ENCODE measurements around the gene CNTN4. TPM values are rescaled to one million over a fixed set of nuclear protein-coding genes. Genes with fewer than 3 reads are reported as not detected.

Gene CNTN4
- total and polyA plus RNA-seq, 8 donors = 2.5 to 10.8 (median 5.1) TPM

DNA sequence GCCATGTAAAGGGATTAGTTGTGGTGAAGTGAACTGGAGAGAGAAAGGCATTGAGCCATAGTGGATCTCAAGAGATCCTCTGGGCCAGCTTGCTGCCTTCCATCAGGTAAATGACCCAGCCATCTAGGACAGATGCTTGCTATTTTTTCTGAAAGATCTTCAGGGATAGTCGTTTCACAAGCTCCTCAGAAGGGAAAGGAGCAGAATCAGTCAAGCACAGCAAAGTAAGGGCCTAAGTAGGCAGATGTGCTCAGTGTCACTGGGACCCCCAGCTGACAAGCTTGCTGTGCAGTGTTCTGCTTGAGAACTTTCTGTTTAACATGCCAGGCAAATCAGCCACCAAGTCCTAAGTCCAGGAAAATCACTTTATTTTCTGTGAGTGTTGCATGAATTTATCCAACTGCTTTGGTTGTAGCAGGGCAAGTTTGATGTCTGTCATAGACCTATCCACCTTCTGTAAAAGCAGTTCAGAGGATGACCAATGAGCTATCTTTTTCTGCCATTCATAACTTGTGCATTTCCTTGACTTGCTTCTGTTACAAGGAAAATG is 691.7 kb downstream of the CNTN4 start:
- Histone ChIP-seq H3K4me1 (no peaks in the 10 kb centered on the region), H3K27me3 (no peaks in the 10 kb centered on the region), H3K27ac (no peak overlapping the region), H3K4me3 (no peak overlapping the region), H3K9me3 (no peaks in the 10 kb centered on the region), H3K36me3 (no peaks in the 10 kb centered on the region)
- ATAC-seq = no peak
- intact Hi-C loops (cut with DNase I) = no loop called here
- FAIRE-seq = no peak
- no peak for DNase-seq
- WGBS, 2 donors = 13 to 55% methylated on average over 1 of the region's 1 CpG
- TF ChIP-seq, protein P1, sequence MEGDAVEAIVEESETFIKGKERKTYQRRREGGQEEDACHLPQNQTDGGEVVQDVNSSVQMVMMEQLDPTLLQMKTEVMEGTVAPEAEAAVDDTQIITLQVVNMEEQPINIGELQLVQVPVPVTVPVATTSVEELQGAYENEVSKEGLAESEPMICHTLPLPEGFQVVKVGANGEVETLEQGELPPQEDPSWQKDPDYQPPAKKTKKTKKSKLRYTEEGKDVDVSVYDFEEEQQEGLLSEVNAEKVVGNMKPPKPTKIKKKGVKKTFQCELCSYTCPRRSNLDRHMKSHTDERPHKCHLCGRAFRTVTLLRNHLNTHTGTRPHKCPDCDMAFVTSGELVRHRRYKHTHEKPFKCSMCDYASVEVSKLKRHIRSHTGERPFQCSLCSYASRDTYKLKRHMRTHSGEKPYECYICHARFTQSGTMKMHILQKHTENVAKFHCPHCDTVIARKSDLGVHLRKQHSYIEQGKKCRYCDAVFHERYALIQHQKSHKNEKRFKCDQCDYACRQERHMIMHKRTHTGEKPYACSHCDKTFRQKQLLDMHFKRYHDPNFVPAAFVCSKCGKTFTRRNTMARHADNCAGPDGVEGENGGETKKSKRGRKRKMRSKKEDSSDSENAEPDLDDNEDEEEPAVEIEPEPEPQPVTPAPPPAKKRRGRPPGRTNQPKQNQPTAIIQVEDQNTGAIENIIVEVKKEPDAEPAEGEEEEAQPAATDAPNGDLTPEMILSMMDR (IDR thresholded peaks at IDR 0.05) = no peak

GRCh38 chr3:2792432-2792831 is 693.8 kb downstream of the CNTN4 start:
- ATAC-seq = no peak
- FAIRE-seq = no peak
- TF ChIP-seq, protein P1 (IDR thresholded peaks at IDR 0.05) = no peak
- H3K9me3 ChIP-seq = no peaks in the 10 kb centered on the region
- intact Hi-C loops (cut with DNase I) = no loop called here
- WGBS, 2 donors = 58 to 66% methylated on average over 1 of the region's 1 CpG
- DNase-seq = no peak
- H3K27me3 ChIP-seq = no peaks in the 10 kb centered on the region
- H3K4me3 ChIP-seq = no peak overlapping the region
- H3K36me3 ChIP-seq = no peaks in the 10 kb centered on the region
- no peak overlapping the region for H3K27ac ChIP-seq
- no peaks in the 10 kb centered on the region for H3K4me1 ChIP-seq

DNA sequence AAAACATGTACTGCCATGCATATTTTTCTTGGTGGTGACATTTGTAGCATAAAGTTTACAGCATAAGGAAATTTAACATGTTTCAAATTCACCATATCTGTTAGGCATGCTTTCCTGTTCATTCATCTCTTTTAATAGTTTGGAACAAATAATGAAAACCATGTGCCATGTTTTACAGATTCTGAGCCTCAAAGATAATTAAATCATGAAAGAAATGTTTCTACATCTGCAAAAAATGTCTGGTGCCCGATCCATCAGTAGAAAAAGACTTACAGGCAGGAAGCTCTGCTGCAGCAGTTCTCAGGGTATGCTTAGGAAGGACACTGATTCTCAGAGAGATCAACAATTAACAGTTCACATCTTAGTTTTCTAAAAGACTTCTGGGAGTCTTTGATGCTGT is 695.3 kb downstream of the CNTN4 start:
- Histone ChIP-seq H3K4me3 (no peak overlapping the region), H3K27ac (no peak overlapping the region), H3K27me3 (no peaks in the 10 kb centered on the region), H3K9me3 (no peaks in the 10 kb centered on the region), H3K4me1 (no peaks in the 10 kb centered on the region), H3K36me3 (no peaks in the 10 kb centered on the region)
- ATAC-seq (no peak), DNase-seq (no peak), FAIRE-seq (no peak)
- 49 to 70% methylated on average over 1 of the region's 1 CpG for WGBS, 2 donors
- intact Hi-C loops (cut with DNase I) = no loop called here
- TF ChIP-seq, protein P1 (IDR thresholded peaks at IDR 0.05) = no peak

DNA sequence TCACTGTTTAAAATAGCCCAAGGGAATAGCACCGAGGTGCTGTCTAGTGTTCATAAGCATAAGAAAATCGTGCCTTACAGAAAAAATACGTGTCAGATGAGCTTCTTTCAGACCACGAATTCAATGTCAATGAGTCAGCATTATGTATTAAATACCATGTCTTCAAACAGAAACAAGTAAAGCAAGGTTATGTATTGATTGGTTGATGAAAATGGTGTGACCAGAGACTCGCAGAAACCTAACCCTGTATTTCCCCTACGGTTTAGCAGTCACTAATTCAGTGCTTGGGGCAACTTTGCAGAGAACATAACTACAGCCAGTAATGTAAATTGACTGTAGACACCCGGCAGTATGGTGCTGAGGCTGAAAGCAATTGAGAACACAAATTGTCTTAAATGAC is 703.8 kb downstream of the CNTN4 start:
- Histone ChIP-seq H3K9me3 (no peaks in the 10 kb centered on the region), H3K4me1 (no peaks in the 10 kb centered on the region), H3K4me3 (no peak overlapping the region), H3K36me3 (no peaks in the 10 kb centered on the region), H3K27me3 (no peaks in the 10 kb centered on the region), H3K27ac (no peak overlapping the region)
- no peak for DNase-seq
- TF ChIP-seq, protein P1 (IDR thresholded peaks at IDR 0.05) = no peak
- no peak for ATAC-seq
- intact Hi-C loops (cut with DNase I) = no loop called here
- FAIRE-seq = no peak
- WGBS, 2 donors = 34 to 38% methylated on average over 7 of the region's 7 CpGs

- TF ChIP-seq, protein P1 (IDR thresholded peaks at IDR 0.05) = no peak
- Histone ChIP-seq H3K36me3 (no peaks in the 10 kb centered on the region), H3K4me3 (no peak overlapping the region), H3K27ac (no peak overlapping the region), H3K9me3 (no peaks in the 10 kb centered on the region), H3K4me1 (no peaks in the 10 kb centered on the region), H3K27me3 (no peaks in the 10 kb centered on the region)
- ATAC-seq (no peak), DNase-seq (no peak), FAIRE-seq (no peak)
- 41 to 42% methylated on average over 1 of the region's 1 CpG for WGBS, 2 donors
- intact Hi-C loops (cut with DNase I) = no loop called here
These were observed 708.8 kb downstream of the CNTN4 start for GRCh38 chr3:2807514-2807913.
